Right ventricle myocardium superior (tissue), 1 donor: ENCODE data around the gene SELENOT. TPM values are rescaled to one million over a fixed set of nuclear protein-coding genes. Genes with fewer than 3 reads are reported as not detected.

Experiments
- ATAC-seq: fragments of 200-7000 bp; cut with Tn5 transposase; one replicate; pipeline ENCODE4 v1.9.1; 2020; ENCODE audit warnings: mild to moderate bottlenecking; ENCODE audit not compliant: poor library complexity
- DNase-seq: peaks from one replicate; pipeline ENCODE4 v3.0.0-alpha.2; 2020
- intact Hi-C: fragments of 100-400 bp; cut with DNase I; formaldehyde crosslinking; loops from one replicate; pipeline ENCODE4 v1.11.2; 2022
- total RNA-seq: library from RNA; stranded (reverse); fragmentation: NEBNext Ultra II Directional; extraction: Animal tissue kit (Norgen Biotek cat#: 25700); gene quantifications from one replicate; pipeline ENCODE4 v1.2.1, GENCODE V29; 2021
- donor health status: DM: no; HTN: yes; CAD: no; lungs with severe emphysema.

The SELENOT gene
- total RNA-seq, 1 donor from 2014 or later, result 59.8 TPM

GRCh38 chr3:150639262-150639661, 36.1 kb downstream of the SELENOT start:
- ATAC-seq (no peak), DNase-seq (no peak)
- intact Hi-C loops, result no loop called here

GRCh38 chr3:150640256-150640655, 37.1 kb downstream of the SELENOT start:
- DNase-seq, result no peak
- no peak for ATAC-seq
- intact Hi-C loops, result no loop called here

- DNase-seq (no peak), ATAC-seq (no peak)
- intact Hi-C loops, result no loop called here
These were observed 50.0 kb downstream of the SELENOT start for GRCh38 chr3:150653110-150653561.

- ATAC-seq (no peak), DNase-seq (no peak)
- intact Hi-C loops, result no loop called here
These were observed 53.2 kb downstream of the SELENOT start for GRCh38 chr3:150656316-150656715.

- intact Hi-C loops, result no loop called here
- no peak for ATAC-seq
- DNase-seq, result no peak
These were observed 59.5 kb downstream of the SELENOT start for GRCh38 chr3:150662410-150663200.

- DNase-seq (no peak), ATAC-seq (no peak)
- intact Hi-C loops, result no loop called here
These were observed 60.3 kb downstream of the SELENOT start for GRCh38 chr3:150663461-150663860.

- no peak for DNase-seq
- intact Hi-C loops, result no loop called here
- no peak for ATAC-seq
These were observed 63.0 kb downstream of the SELENOT start for GRCh38 chr3:150666167-150666566.

- DNase-seq, result no peak
- intact Hi-C loops, result no loop called here
- ATAC-seq, result no peak
These were observed 70.8 kb downstream of the SELENOT start for GRCh38 chr3:150673966-150674365.

GRCh38 chr3:150675587-150675986, 72.5 kb downstream of the SELENOT start:
- intact Hi-C loops, result no loop called here
- ATAC-seq, result no peak
- no peak for DNase-seq

Other genes with a start within 250 kb of the SELENOT start
- 15.9 TPM for gene TSC22D2, start 195.0 kb upstream of the SELENOT start, total RNA-seq
- gene SERP1, start 56.8 kb upstream of the SELENOT start, total RNA-seq, result 22.0 TPM
- gene EIF2A, start 56.5 kb upstream of the SELENOT start, total RNA-seq, result 67.6 TPM
- gene ERICH6, start 100.6 kb downstream of the SELENOT start, total RNA-seq, result not detected
- 18.2 TPM for gene SIAH2, start 159.8 kb downstream of the SELENOT start, total RNA-seq